Stimulated activated CD8-positive, alpha-beta memory T cell treated with anti-CD3 and anti-CD28 coated beads, Interleukin-7, amount 100 ng/mL, for 48 hours (primary cell): ENCODE results near the gene TNFAIP3.
"Not testable (repeated sequence)": the region's sequence is repeated elsewhere in the genome, so short reads cannot be mapped to it uniquely, and the experiment has no call there.

Source experiments
- DNase-seq, 2 donors: peaks; one replicate each; pipeline ENCODE4 v3.0.0-alpha.2; 2020; ENCODE audit warnings: low read depth in 1 of 2; ENCODE audit errors: extremely low read depth in 1 of 2

TNFAIP3 gene

GRCh38 chr6:137866914-137867684 is at the start of gene TNFAIP3:
TNFAIP3 (plus strand) TSS chr6:137867259; CDS start chr6:137871228, 3,969 bp downstream.
- peak; percentile 89 to 94 for DNase-seq

- no peak for DNase-seq
Measured at GRCh38 chr6:137818440-137818839, 48.6 kb upstream of the TNFAIP3 start.

GRCh38 chr6:137819740-137820139 is 47.3 kb upstream of the TNFAIP3 start:
- no peak for DNase-seq

GRCh38 chr6:137820425-137820824 is 46.6 kb upstream of the TNFAIP3 start:
- no peak for DNase-seq

GRCh38 chr6:137820952-137821351 is 46.1 kb upstream of the TNFAIP3 start:
- no peak for DNase-seq

- DNase-seq, result no peak
Measured at GRCh38 chr6:137821491-137821890, 45.6 kb upstream of the TNFAIP3 start.

GRCh38 chr6:137823826-137824555 is 43.1 kb upstream of the TNFAIP3 start:
- peak in 1 of 2 donors; percentile 59 for DNase-seq

GRCh38 chr6:137824556-137824879 is 42.5 kb upstream of the TNFAIP3 start:
- DNase-seq, result no peak

GRCh38 chr6:137824896-137825295 is 42.2 kb upstream of the TNFAIP3 start:
- no peak for DNase-seq

- DNase-seq, result no peak
Measured at GRCh38 chr6:137827411-137827940, 39.6 kb upstream of the TNFAIP3 start.

GRCh38 chr6:137827977-137828810 is 38.9 kb upstream of the TNFAIP3 start:
- DNase-seq, result peak in 1 of 2 donors; percentile 66

GRCh38 chr6:137829641-137830083 is 37.4 kb upstream of the TNFAIP3 start:
- DNase-seq, result no peak

- DNase-seq, result no peak
Measured at GRCh38 chr6:137830511-137830911, 36.5 kb upstream of the TNFAIP3 start.

GRCh38 chr6:137832110-137832509 is 34.9 kb upstream of the TNFAIP3 start:
- DNase-seq, result no peak

GRCh38 chr6:137834508-137834907 is 32.6 kb upstream of the TNFAIP3 start:
- no peak for DNase-seq

GRCh38 chr6:137836788-137837187 is 30.3 kb upstream of the TNFAIP3 start:
- DNase-seq, result no peak

GRCh38 chr6:137838090-137838489 is 29.0 kb upstream of the TNFAIP3 start:
- not testable (repeated sequence) for DNase-seq

- DNase-seq, result not testable (repeated sequence)
Measured at GRCh38 chr6:137838597-137838996, 28.5 kb upstream of the TNFAIP3 start.

- DNase-seq, result no peak
Measured at GRCh38 chr6:137839076-137839475, 28.0 kb upstream of the TNFAIP3 start.

GRCh38 chr6:137840252-137840651 is 26.8 kb upstream of the TNFAIP3 start:
- no peak for DNase-seq

- DNase-seq, result no peak
Measured at GRCh38 chr6:137843211-137843610, 23.8 kb upstream of the TNFAIP3 start.
